Measurements from ENCODE around the gene KLHL15. TPM values are rescaled to one million over a fixed set of nuclear protein-coding genes. Genes with fewer than 3 reads are reported as not detected.

Gene KLHL15
- total and polyA plus RNA-seq, 2 of the 4 experiments (the other 2 are of a cell fraction), result 2.4 to 7.5 TPM

GRCh38 chrX:24018809-24019208 is 8.2 kb downstream of the KLHL15 start:
- CTCF ChIA-PET, result no interaction called here
- BruUV-seq (replicated peaks), result no TSS peak
- peaks cover 2% of the 10 kb centered on the region for H3K27me3 ChIP-seq (ENCODE audit: control insufficient read depth, insufficient read depth, low read length)
- no peak overlapping the region for H2BK5ac ChIP-seq (ENCODE audit: low read depth, low read length, poor library complexity, severe bottlenecking)
- TF ChIP-seq CEBPB (IDR thresholded peaks at IDR 0.05; ENCODE audit: low read depth, low read length) (peak; percentile 47; the same call in 1 of the 2 replicates), NFE2L2 (IDR thresholded peaks at IDR 0.05; ENCODE audit: low read depth, low read length) (no peak)
- H3K18ac ChIP-seq (ENCODE audit: low read depth, low read length), result no peak overlapping the region
- WGBS, 2 experiments (ENCODE audit: extremely low coverage in 2 of 2, insufficient read length in 1 of 2), result no CpG with 5 or more reads among the region's 4 CpGs
- DNase-seq (no peak), ATAC-seq (ENCODE audit: low read depth) (peak; percentile 32; the same call in 1 of the 2 replicates)
- intact Hi-C loops (cut with micrococcal nuclease), result no loop called here
- H3K4me2 ChIP-seq (ENCODE audit: low read depth, low read length), result no peak overlapping the region
- no peak overlapping the region for H2BK120ac ChIP-seq (ENCODE audit: low read depth, low read length)
- H4K91ac ChIP-seq (ENCODE audit: insufficient read depth, low read depth, low read length), result no peak overlapping the region
- no peak overlapping the region for H2BK20ac ChIP-seq (ENCODE audit: low read depth, low read length)
- H2AFZ ChIP-seq (replicated peaks; ENCODE audit: low read length, poor library complexity), result no peak overlapping the region
- H4K20me1 ChIP-seq (ENCODE audit: insufficient read depth, low read length), result no peaks in the 10 kb centered on the region
- H3K4me1 ChIP-seq (ENCODE audit: control insufficient read depth, insufficient read depth, low read length), result peaks cover 2% of the 10 kb centered on the region; the same call in 1 of the 2 replicates
- dilution Hi-C loops (cut with HindIII; ENCODE audit: low sequenced_read_pairs, unreplicated experiment), result no loop called here
- H3K79me1 ChIP-seq (ENCODE audit: low read depth in 1 of 2, low read length in 2 of 2), result peaks cover 3 to 17% of the 10 kb centered on the region in 2 experiments; a peak in 2 of 4 replicates
- in situ Hi-C loops (cut with MboI; ENCODE audit: low sequenced_read_pairs), result no loop called here
- no peak overlapping the region for H3K56ac ChIP-seq (ENCODE audit: extremely low read depth, insufficient read depth, low read length)
- no peak overlapping the region for H3K23ac ChIP-seq (ENCODE audit: low read depth, low read length)
- no peak overlapping the region for H4K5ac ChIP-seq (ENCODE audit: low read depth, low read length)
- no peak overlapping the region for H2BK15ac ChIP-seq (ENCODE audit: low read depth, low read length)
- no peak overlapping the region for H3K4ac ChIP-seq (ENCODE audit: low read depth, low read length)
- H2AK9ac ChIP-seq (replicated peaks; ENCODE audit: low read depth, low read length, poor library complexity), result no peak overlapping the region
- H3K36me3 ChIP-seq (ENCODE audit: control insufficient read depth, insufficient read depth, low read length), result no peaks in the 10 kb centered on the region
- no peaks in the 10 kb centered on the region for H3K9me3 ChIP-seq (ENCODE audit: control insufficient read depth, insufficient read depth, low read length)
- no peak overlapping the region for H3K9ac ChIP-seq (ENCODE audit: low read depth, low read length)
- H3K9me1 ChIP-seq (ENCODE audit: insufficient read depth, low read length), result no peaks in the 10 kb centered on the region; the same call in 1 of the 2 replicates
- POLR2A ChIA-PET (ENCODE audit: unreplicated experiment), result no interaction called here
- no peak overlapping the region for H2AK5ac ChIP-seq (ENCODE audit: low read depth, low read length)
- H3K4me3 ChIP-seq (ENCODE audit: insufficient read depth, low read depth, low read length), result no peak overlapping the region
- no peak overlapping the region for H4K8ac ChIP-seq (ENCODE audit: low read depth in 2 of 2, low read length in 2 of 2)
- H3K27ac ChIP-seq (ENCODE audit: insufficient read depth, low read length), result no peak overlapping the region
- no peak overlapping the region for H3K14ac ChIP-seq (replicated peaks; ENCODE audit: low read depth, low read length)
